Measurements from ENCODE around the gene IFRD2.

The IFRD2 gene

GRCh38 chr3:50242851-50243542, 49.2 kb downstream of the IFRD2 start:
- Histone ChIP-seq H3K27me3 (ENCODE audit: insufficient read depth, low read length, poor library complexity, severe bottlenecking) (no peaks in the 10 kb centered on the region), H3K79me2 (ENCODE audit: insufficient read depth, low read length) (peaks cover 96% of the 10 kb centered on the region), H3K4me1 (ENCODE audit: insufficient read depth, low read length, poor library complexity, severe bottlenecking) (peaks cover 62% of the 10 kb centered on the region), H3F3A (ENCODE audit: low read depth) (peaks cover 3% of the 10 kb centered on the region; the same call in 1 of the 2 replicates), H3K9ac (ENCODE audit: low read depth, low read length, poor library complexity, severe bottlenecking) (peak overlapping the region; percentile 56), H3K36me3 (ENCODE audit: insufficient read depth, low read length) (peaks cover 16% of the 10 kb centered on the region; the same call in 1 of the 2 replicates), H4K20me1 (ENCODE audit: insufficient read depth, low read length, poor library complexity, severe bottlenecking) (peaks cover 95% of the 10 kb centered on the region), H3K9me2 (replicated peaks; ENCODE audit: low read depth, low read length) (no peaks in the 10 kb centered on the region), H2AFZ (ENCODE audit: low read length) (no peak overlapping the region), H3K4me2 (ENCODE audit: low read depth, low read length, poor library complexity, severe bottlenecking) (peak overlapping the region; percentile 99), H3K4me3 (ENCODE audit: low read length, poor library complexity, severe bottlenecking) (peak overlapping the region; percentile 51), H3K9me3 (ENCODE audit: insufficient read depth, low read depth, low read length) (no peaks in the 10 kb centered on the region)
- TF ChIP-seq EZH2phosphoT487 (IDR thresholded peaks at IDR 0.05; ENCODE audit: borderline replicate concordance) (no peak), CTCF (conservative IDR thresholded peaks at IDR 0.05; ENCODE audit: low read length) (no peak)

DNA sequence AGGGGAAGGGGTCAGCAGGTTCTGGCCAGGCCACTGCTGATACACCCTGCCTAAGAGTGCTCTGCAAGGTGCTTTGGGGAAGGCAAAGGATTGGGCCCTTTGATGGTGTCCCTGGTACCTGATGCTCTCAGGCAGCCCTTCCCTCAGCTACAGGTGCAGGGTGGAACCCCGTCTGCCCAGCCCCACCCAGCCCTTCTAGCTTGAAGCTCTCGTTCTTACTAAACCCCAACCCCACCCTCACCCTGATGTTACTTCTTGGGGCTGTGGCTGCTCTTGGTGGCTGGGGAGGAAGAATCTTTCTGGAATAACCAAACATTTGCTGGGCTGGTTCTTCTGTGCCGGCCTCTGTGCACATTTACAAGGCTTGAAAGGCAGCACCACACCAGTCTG, 49.9 kb downstream of the IFRD2 start:
- no peaks in the 10 kb centered on the region for H3K9me2 ChIP-seq (replicated peaks; ENCODE audit: low read depth, low read length)
- H3K9me3 ChIP-seq (ENCODE audit: insufficient read depth, low read depth, low read length), result no peaks in the 10 kb centered on the region
- peaks cover 96% of the 10 kb centered on the region for H3K79me2 ChIP-seq (ENCODE audit: insufficient read depth, low read length)
- peak overlapping the region; percentile 51 for H3K4me3 ChIP-seq (ENCODE audit: low read length, poor library complexity, severe bottlenecking)
- peaks cover 62% of the 10 kb centered on the region for H3K4me1 ChIP-seq (ENCODE audit: insufficient read depth, low read length, poor library complexity, severe bottlenecking)
- H3K27me3 ChIP-seq (ENCODE audit: insufficient read depth, low read length, poor library complexity, severe bottlenecking), result no peaks in the 10 kb centered on the region
- no peak for TF ChIP-seq EZH2phosphoT487 (IDR thresholded peaks at IDR 0.05; ENCODE audit: borderline replicate concordance)
- no peak for TF ChIP-seq CTCF (conservative IDR thresholded peaks at IDR 0.05; ENCODE audit: low read length)
- H4K20me1 ChIP-seq (ENCODE audit: insufficient read depth, low read length, poor library complexity, severe bottlenecking), result peaks cover 90% of the 10 kb centered on the region
- H3F3A ChIP-seq (ENCODE audit: low read depth), result peaks cover 3% of the 10 kb centered on the region; the same call in 1 of the 2 replicates
- peaks cover 12% of the 10 kb centered on the region; the same call in 1 of the 2 replicates for H3K36me3 ChIP-seq (ENCODE audit: insufficient read depth, low read length)
- peak overlapping the region; percentile 99 for H3K4me2 ChIP-seq (ENCODE audit: low read depth, low read length, poor library complexity, severe bottlenecking)
- no peak overlapping the region for H2AFZ ChIP-seq (ENCODE audit: low read length)
- H3K9ac ChIP-seq (ENCODE audit: low read depth, low read length, poor library complexity, severe bottlenecking), result peak overlapping the region; percentile 56

- Histone ChIP-seq H4K20me1 (ENCODE audit: insufficient read depth, low read length, poor library complexity, severe bottlenecking) (peaks cover 89% of the 10 kb centered on the region), H2AFZ (ENCODE audit: low read length) (no peak overlapping the region), H3K4me3 (ENCODE audit: low read length, poor library complexity, severe bottlenecking) (peak overlapping the region; percentile 51), H3F3A (ENCODE audit: low read depth) (peaks cover 3% of the 10 kb centered on the region; the same call in 1 of the 2 replicates), H3K27me3 (ENCODE audit: insufficient read depth, low read length, poor library complexity, severe bottlenecking) (no peaks in the 10 kb centered on the region), H3K79me2 (ENCODE audit: insufficient read depth, low read length) (peaks cover 96% of the 10 kb centered on the region), H3K9me2 (replicated peaks; ENCODE audit: low read depth, low read length) (no peaks in the 10 kb centered on the region), H3K4me1 (ENCODE audit: insufficient read depth, low read length, poor library complexity, severe bottlenecking) (peaks cover 60% of the 10 kb centered on the region), H3K36me3 (ENCODE audit: insufficient read depth, low read length) (peaks cover 9% of the 10 kb centered on the region; the same call in 1 of the 2 replicates), H3K9ac (ENCODE audit: low read depth, low read length, poor library complexity, severe bottlenecking) (peak overlapping the region; percentile 56), H3K9me3 (ENCODE audit: insufficient read depth, low read depth, low read length) (no peaks in the 10 kb centered on the region), H3K4me2 (ENCODE audit: low read depth, low read length, poor library complexity, severe bottlenecking) (peak overlapping the region; percentile 99)
- TF ChIP-seq CTCF (conservative IDR thresholded peaks at IDR 0.05; ENCODE audit: low read length), result no peak
- TF ChIP-seq EZH2phosphoT487 (IDR thresholded peaks at IDR 0.05; ENCODE audit: borderline replicate concordance), result no peak
Measured at GRCh38 chr3:50241713-50242380, 50.4 kb downstream of the IFRD2 start.

Measured in Loucy (cell line).